ENCODE data around the gene FZR1. TPM values are rescaled to one million over a fixed set of nuclear protein-coding genes. Genes with fewer than 3 reads are reported as not detected.

Gene FZR1
- total and polyA plus RNA-seq, 2 of the 13 experiments (the other 11 are each of a cell fraction or from before 2014, with no cell fraction given) = 29.0 to 30.8 TPM

- TF ChIP-seq ETV6 (CRISPR knock-in tag; conservative IDR thresholded peaks at IDR 0.05) = no peak
- TF ChIP-seq, protein P1, sequence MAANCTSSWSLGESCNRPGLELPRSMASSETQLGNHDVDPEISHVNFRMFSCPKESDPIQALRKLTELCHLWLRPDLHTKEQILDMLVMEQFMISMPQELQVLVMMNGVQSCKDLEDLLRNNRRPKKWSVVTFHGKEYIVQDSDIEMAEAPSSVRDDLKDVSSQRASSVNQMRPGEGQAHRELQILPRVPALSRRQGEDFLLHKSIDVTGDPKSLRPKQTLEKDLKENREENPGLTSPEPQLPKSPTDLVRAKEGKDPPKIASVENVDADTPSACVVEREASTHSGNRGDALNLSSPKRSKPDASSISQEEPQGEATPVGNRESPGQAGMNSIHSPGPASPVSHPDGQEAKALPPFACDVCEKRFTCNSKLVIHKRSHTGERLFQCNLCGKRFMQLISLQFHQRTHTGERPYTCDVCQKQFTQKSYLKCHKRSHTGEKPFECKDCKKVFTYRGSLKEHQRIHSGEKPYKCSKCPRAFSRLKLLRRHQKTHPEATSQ (CRISPR knock-in tag; IDR thresholded peaks at IDR 0.05; ENCODE audit: borderline replicate concordance) = no peak
- no peak for TF ChIP-seq MYC (CRISPR knock-in tag; IDR thresholded peaks at IDR 0.05; ENCODE audit: borderline replicate concordance)
- TF ChIP-seq ZNF331 (CRISPR knock-in tag; IDR thresholded peaks at IDR 0.05) = no peak
- TF ChIP-seq, protein P2, sequence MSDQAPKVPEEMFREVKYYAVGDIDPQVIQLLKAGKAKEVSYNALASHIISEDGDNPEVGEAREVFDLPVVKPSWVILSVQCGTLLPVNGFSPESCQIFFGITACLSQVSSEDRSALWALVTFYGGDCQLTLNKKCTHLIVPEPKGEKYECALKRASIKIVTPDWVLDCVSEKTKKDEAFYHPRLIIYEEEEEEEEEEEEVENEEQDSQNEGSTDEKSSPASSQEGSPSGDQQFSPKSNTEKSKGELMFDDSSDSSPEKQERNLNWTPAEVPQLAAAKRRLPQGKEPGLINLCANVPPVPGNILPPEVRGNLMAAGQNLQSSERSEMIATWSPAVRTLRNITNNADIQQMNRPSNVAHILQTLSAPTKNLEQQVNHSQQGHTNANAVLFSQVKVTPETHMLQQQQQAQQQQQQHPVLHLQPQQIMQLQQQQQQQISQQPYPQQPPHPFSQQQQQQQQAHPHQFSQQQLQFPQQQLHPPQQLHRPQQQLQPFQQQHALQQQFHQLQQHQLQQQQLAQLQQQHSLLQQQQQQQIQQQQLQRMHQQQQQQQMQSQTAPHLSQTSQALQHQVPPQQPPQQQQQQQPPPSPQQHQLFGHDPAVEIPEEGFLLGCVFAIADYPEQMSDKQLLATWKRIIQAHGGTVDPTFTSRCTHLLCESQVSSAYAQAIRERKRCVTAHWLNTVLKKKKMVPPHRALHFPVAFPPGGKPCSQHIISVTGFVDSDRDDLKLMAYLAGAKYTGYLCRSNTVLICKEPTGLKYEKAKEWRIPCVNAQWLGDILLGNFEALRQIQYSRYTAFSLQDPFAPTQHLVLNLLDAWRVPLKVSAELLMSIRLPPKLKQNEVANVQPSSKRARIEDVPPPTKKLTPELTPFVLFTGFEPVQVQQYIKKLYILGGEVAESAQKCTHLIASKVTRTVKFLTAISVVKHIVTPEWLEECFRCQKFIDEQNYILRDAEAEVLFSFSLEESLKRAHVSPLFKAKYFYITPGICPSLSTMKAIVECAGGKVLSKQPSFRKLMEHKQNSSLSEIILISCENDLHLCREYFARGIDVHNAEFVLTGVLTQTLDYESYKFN (CRISPR knock-in tag; conservative IDR thresholded peaks at IDR 0.05) = peak; percentile 44; the same call in 1 of the 2 replicates
- no peak for TF ChIP-seq ZNF446 (CRISPR knock-in tag; IDR thresholded peaks at IDR 0.05)
- TF ChIP-seq, protein P3, sequence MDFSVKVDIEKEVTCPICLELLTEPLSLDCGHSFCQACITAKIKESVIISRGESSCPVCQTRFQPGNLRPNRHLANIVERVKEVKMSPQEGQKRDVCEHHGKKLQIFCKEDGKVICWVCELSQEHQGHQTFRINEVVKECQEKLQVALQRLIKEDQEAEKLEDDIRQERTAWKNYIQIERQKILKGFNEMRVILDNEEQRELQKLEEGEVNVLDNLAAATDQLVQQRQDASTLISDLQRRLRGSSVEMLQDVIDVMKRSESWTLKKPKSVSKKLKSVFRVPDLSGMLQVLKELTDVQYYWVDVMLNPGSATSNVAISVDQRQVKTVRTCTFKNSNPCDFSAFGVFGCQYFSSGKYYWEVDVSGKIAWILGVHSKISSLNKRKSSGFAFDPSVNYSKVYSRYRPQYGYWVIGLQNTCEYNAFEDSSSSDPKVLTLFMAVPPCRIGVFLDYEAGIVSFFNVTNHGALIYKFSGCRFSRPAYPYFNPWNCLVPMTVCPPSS (IDR thresholded peaks at IDR 0.05) = no peak
- no peak for TF ChIP-seq LCORL (IDR thresholded peaks at IDR 0.05)
- TF ChIP-seq LCORL (CRISPR knock-in tag; IDR thresholded peaks at IDR 0.05) = no peak
- no peak for TF ChIP-seq RBAK (CRISPR knock-in tag; IDR thresholded peaks at IDR 0.05)
- TF ChIP-seq NR1H2 (CRISPR knock-in tag; IDR thresholded peaks at IDR 0.05; ENCODE audit: borderline replicate concordance, low read depth) = no peak
- TF ChIP-seq, protein P4, sequence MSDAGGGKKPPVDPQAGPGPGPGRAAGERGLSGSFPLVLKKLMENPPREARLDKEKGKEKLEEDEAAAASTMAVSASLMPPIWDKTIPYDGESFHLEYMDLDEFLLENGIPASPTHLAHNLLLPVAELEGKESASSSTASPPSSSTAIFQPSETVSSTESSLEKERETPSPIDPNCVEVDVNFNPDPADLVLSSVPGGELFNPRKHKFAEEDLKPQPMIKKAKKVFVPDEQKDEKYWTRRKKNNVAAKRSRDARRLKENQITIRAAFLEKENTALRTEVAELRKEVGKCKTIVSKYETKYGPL (CRISPR knock-in tag; IDR thresholded peaks at IDR 0.05) = no peak
- no peak for TF ChIP-seq ZNF180 (CRISPR knock-in tag; IDR thresholded peaks at IDR 0.05; ENCODE audit: borderline replicate concordance, low read depth)
- TF ChIP-seq THAP11 (CRISPR knock-in tag; IDR thresholded peaks at IDR 0.05) = peak; percentile 79
- TF ChIP-seq SRF (IDR thresholded peaks at IDR 0.05; ENCODE audit: low read depth, low read length) = no peak
- TF ChIP-seq, protein P5, sequence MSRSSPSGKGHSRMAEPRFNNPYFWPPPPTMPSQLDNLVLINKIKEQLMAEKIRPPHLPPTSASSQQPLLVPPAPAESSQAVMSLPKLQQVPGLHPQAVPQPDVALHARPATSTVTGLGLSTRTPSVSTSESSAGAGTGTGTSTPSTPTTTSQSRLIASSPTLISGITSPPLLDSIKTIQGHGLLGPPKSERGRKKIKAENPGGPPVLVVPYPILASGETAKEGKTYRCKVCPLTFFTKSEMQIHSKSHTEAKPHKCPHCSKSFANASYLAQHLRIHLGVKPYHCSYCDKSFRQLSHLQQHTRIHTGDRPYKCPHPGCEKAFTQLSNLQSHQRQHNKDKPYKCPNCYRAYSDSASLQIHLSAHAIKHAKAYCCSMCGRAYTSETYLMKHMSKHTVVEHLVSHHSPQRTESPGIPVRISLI (CRISPR knock-in tag; IDR thresholded peaks at IDR 0.05; ENCODE audit: borderline replicate concordance) = no peak
- TF ChIP-seq SOX5 (CRISPR knock-in tag; IDR thresholded peaks at IDR 0.05; ENCODE audit: borderline replicate concordance) = 0 out of 2 replicates have a peak, but pooled peaks have one; percentile 23
- TF ChIP-seq, protein P6, sequence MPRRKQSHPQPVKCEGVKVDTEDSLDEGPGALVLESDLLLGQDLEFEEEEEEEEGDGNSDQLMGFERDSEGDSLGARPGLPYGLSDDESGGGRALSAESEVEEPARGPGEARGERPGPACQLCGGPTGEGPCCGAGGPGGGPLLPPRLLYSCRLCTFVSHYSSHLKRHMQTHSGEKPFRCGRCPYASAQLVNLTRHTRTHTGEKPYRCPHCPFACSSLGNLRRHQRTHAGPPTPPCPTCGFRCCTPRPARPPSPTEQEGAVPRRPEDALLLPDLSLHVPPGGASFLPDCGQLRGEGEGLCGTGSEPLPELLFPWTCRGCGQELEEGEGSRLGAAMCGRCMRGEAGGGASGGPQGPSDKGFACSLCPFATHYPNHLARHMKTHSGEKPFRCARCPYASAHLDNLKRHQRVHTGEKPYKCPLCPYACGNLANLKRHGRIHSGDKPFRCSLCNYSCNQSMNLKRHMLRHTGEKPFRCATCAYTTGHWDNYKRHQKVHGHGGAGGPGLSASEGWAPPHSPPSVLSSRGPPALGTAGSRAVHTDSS (CRISPR knock-in tag; conservative IDR thresholded peaks at IDR 0.05) = no peak
These were observed 66.2 kb downstream of the FZR1 start (continued) for GRCh38 chr19:3572132-3572854.

Measured in HepG2 (cell line).